Right ventricle myocardium superior (tissue), 1 donor: ENCODE data around the gene PLK5. TPM values are rescaled to one million over a fixed set of nuclear protein-coding genes. Genes with fewer than 3 reads are reported as not detected.
"Not testable (repeated sequence)": the region's sequence is repeated elsewhere in the genome, so short reads cannot be mapped to it uniquely, and the experiment has no call there.

Experiments used
- ATAC-seq: fragments of 200-7000 bp; cut with Tn5 transposase; one replicate; pipeline ENCODE4 v1.9.1; 2020; ENCODE audit warnings: mild to moderate bottlenecking; ENCODE audit not compliant: poor library complexity
- DNase-seq: peaks from one replicate; pipeline ENCODE4 v3.0.0-alpha.2; 2020
- intact Hi-C: fragments of 100-400 bp; cut with DNase I; formaldehyde crosslinking; loops from one replicate; pipeline ENCODE4 v1.11.2; 2022
- total RNA-seq: library from RNA; stranded (reverse); fragmentation: NEBNext Ultra II Directional; extraction: Animal tissue kit (Norgen Biotek cat#: 25700); gene quantifications from one replicate; pipeline ENCODE4 v1.2.1, GENCODE V29; 2021
- donor health status: DM: no; HTN: yes; CAD: no; lungs with severe emphysema.

Gene PLK5
- total RNA-seq, 1 donor from 2014 or later = not detected

- intact Hi-C loops = no loop called here
- DNase-seq (no peak), ATAC-seq (no peak)
Measured at GRCh38 chr19:1518471-1518870, 5.4 kb upstream of the PLK5 start.

GRCh38 chr19:1519802-1520201 is 4.1 kb upstream of the PLK5 start:
- ATAC-seq, DNase-seq, intact Hi-C loops: not testable (repeated sequence)

GRCh38 chr19:1520203-1520780 is 3.6 kb upstream of the PLK5 start:
- intact Hi-C loops = no loop called here
- no peak for DNase-seq
- no peak for ATAC-seq

- ATAC-seq = peak; percentile 66
- intact Hi-C loops = no loop called here
- no peak for DNase-seq
Measured at GRCh38 chr19:1521636-1522035, 2.2 kb upstream of the PLK5 start.

- intact Hi-C loops = no loop called here
- no peak for ATAC-seq
- DNase-seq = no peak
Measured at GRCh38 chr19:1522061-1522460, 1.8 kb upstream of the PLK5 start.

GRCh38 chr19:1522838-1523237 is 1.0 kb upstream of the PLK5 start:
- ATAC-seq (no peak), DNase-seq (no peak)
- intact Hi-C loops = no loop called here

- ATAC-seq = no peak
- DNase-seq = no peak
- intact Hi-C loops = no loop called here
Measured at GRCh38 chr19:1524287-1524971, 552 bp downstream of the PLK5 start.

- intact Hi-C loops = no loop called here
- ATAC-seq (no peak), DNase-seq (no peak)
Measured at GRCh38 chr19:1524972-1525325, 1.1 kb downstream of the PLK5 start.

GRCh38 chr19:1525343-1525742 is 1.5 kb downstream of the PLK5 start:
- intact Hi-C loops = no loop called here
- DNase-seq = no peak
- no peak for ATAC-seq

GRCh38 chr19:1526066-1526778 is 2.3 kb downstream of the PLK5 start:
- intact Hi-C loops = no loop called here
- DNase-seq (no peak), ATAC-seq (no peak)

- ATAC-seq = no peak
- DNase-seq = no peak
- intact Hi-C loops = no loop called here
Measured at GRCh38 chr19:1526979-1527649, 3.2 kb downstream of the PLK5 start.

GRCh38 chr19:1527650-1528309 is 3.9 kb downstream of the PLK5 start:
- ATAC-seq = no peak
- intact Hi-C loops = no loop called here

GRCh38 chr19:1528596-1529429 is 4.9 kb downstream of the PLK5 start:
- no peak for ATAC-seq
- DNase-seq = no peak
- intact Hi-C loops = no loop called here

More at GRCh38 chr19:1527650-1528309, 3.9 kb downstream of the PLK5 start:
- no peak for DNase-seq

- ATAC-seq (no peak), DNase-seq (no peak)
- intact Hi-C loops = no loop called here
Measured at GRCh38 chr19:1529430-1529816, 5.5 kb downstream of the PLK5 start.

GRCh38 chr19:1530856-1531255 is 7.0 kb downstream of the PLK5 start:
- intact Hi-C loops, DNase-seq, ATAC-seq: not testable (repeated sequence)

- ATAC-seq (no peak), DNase-seq (no peak)
- intact Hi-C loops = no loop called here
Measured at GRCh38 chr19:1531587-1531986, 7.7 kb downstream of the PLK5 start.

- ATAC-seq = no peak
- intact Hi-C loops = no loop called here
Measured at GRCh38 chr19:1532003-1532402, 8.1 kb downstream of the PLK5 start.

GRCh38 chr19:1533510-1534150 is 9.8 kb downstream of the PLK5 start:
- DNase-seq (no peak), ATAC-seq (no peak)
- intact Hi-C loops = no loop called here

More at GRCh38 chr19:1532003-1532402, 8.1 kb downstream of the PLK5 start:
- DNase-seq = no peak
